Hematopoietic multipotent progenitor cell treated with erythropoietin and hydrocortisone succinate and interleukin-3 and kit ligand, for 17 days (in vitro differentiated cells): ENCODE measurements around the gene NELFE.
A peak's percentile ranks its signal among the peaks of the same experiment; 100 is the strongest.
"Not testable (repeated sequence)": the region's sequence is repeated elsewhere in the genome, so short reads cannot be mapped to it uniquely, and the experiment has no call there.

Experiments
- DNase-seq: peaks from one replicate; pipeline ENCODE4 v3.0.0-alpha.2; 2015; ENCODE audit warnings: low spot score

NELFE gene

GRCh38 chr6:31958741-31959739 is at the start of gene NELFE, which contains the start of gene SKIC2:
Gene NELFE, minus strand, starts transcription at chr6:31958971. Its CDS starts 525 bp downstream, at chr6:31958446.
Gene SKIC2, plus strand, starts transcription at chr6:31959175. Its CDS starts 18 bp downstream, at chr6:31959193.
- DNase-seq = peak; percentile 98

- DNase-seq = not testable (repeated sequence)
Observed at GRCh38 chr6:32008037-32008436, 49.3 kb upstream of the NELFE start.

- not testable (repeated sequence) for DNase-seq
Observed at GRCh38 chr6:32007086-32007485, 48.3 kb upstream of the NELFE start.

GRCh38 chr6:32005991-32006529 is 47.3 kb upstream of the NELFE start:
- not testable (repeated sequence) for DNase-seq

GRCh38 chr6:32005538-32005880 is 46.7 kb upstream of the NELFE start:
- not testable (repeated sequence) for DNase-seq

- DNase-seq = not testable (repeated sequence)
Observed at GRCh38 chr6:32004864-32005537, 46.2 kb upstream of the NELFE start.

GRCh38 chr6:32004393-32004792 is 45.6 kb upstream of the NELFE start:
- DNase-seq = not testable (repeated sequence)

- DNase-seq = not testable (repeated sequence)
Observed at GRCh38 chr6:32003301-32003700, 44.5 kb upstream of the NELFE start.

GRCh38 chr6:32002546-32003268 is 43.9 kb upstream of the NELFE start:
- not testable (repeated sequence) for DNase-seq

- DNase-seq = not testable (repeated sequence)
Observed at GRCh38 chr6:31996385-31996784, 37.6 kb upstream of the NELFE start.

GRCh38 chr6:31994421-31994820 is 35.6 kb upstream of the NELFE start:
- not testable (repeated sequence) for DNase-seq

- not testable (repeated sequence) for DNase-seq
Observed at GRCh38 chr6:31989363-31989762, 30.6 kb upstream of the NELFE start.

- not testable (repeated sequence) for DNase-seq
Observed at GRCh38 chr6:31981744-31982143, 23.0 kb upstream of the NELFE start, which contains the start of gene C4A. Gene C4A, plus strand, starts transcription at chr6:31982057. Its CDS starts 51 bp downstream, at chr6:31982108.

GRCh38 chr6:31980998-31981397 is 22.2 kb upstream of the NELFE start:
- not testable (repeated sequence) for DNase-seq

GRCh38 chr6:31980195-31980876 is 21.6 kb upstream of the NELFE start:
- DNase-seq = not testable (repeated sequence)

- DNase-seq = no peak
Observed at GRCh38 chr6:31979238-31979898, 20.6 kb upstream of the NELFE start.

GRCh38 chr6:31978831-31979230 is 20.1 kb upstream of the NELFE start:
- no peak for DNase-seq

- DNase-seq = no peak
Observed at GRCh38 chr6:31977816-31978431, 19.2 kb upstream of the NELFE start.

- DNase-seq = not testable (repeated sequence)
Observed at GRCh38 chr6:31976065-31976464, 17.3 kb upstream of the NELFE start.
